ENCODE results near the gene DDAH1.

Gene DDAH1

DNA sequence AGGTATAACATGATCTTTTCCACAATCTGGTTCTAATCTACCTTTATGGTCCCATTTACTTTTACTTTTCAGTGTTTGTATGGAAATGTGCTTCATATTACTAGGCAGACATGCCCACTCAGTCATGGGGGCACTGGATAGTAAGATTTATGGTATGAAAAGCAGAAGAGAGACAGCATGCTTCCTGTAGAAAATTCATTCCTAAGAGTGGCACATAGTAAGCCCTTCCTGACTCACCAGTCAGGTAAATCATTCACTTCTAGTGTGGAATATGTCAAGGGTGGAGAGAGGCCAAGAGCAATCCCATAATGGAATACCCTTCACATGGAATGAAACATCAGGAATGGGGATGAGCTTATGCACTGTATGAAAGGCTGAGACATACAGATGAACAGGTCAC is 139.0 kb downstream of the DDAH1 start:
- DNase-seq = no peak

DNA sequence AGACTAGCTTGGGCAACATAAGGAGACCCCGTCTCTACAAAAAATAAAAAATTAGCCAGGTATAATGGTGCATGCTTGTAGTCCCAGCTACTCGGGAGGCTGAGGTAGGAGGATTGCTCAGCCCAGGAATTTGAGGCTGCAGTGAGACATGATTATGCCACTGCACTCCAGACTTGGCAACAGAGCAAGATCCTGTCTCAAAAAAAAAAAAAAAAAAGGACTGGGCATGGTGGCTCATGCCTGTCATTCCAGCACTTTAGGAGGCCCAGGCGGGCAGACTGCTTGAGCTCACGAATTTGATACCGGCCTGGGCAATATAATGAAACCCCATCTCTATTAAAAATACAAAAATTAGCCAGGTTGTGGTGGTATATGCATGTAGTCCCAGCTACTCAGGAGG is 141.2 kb downstream of the DDAH1 start:
- DNase-seq = no peak

DNA sequence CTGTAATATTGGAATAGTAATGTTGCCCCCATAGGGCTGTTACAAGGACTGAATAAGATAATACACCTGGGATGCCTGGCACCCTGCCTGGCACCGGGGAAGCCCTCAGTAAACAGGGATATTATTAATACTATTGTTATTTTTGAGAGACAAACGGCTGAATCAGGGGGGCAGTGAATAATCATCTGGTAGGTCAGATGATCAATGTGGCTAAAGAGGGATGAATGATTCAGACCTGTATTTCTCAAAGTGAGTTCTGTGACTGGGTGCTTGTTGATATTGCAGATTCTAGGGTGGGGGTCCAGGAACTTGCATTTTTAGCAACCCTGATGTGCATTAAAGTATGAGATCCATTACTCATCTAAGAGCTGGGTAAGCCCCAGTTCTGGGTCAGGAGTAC is 142.3 kb downstream of the DDAH1 start:
- no peak for DNase-seq

DNA sequence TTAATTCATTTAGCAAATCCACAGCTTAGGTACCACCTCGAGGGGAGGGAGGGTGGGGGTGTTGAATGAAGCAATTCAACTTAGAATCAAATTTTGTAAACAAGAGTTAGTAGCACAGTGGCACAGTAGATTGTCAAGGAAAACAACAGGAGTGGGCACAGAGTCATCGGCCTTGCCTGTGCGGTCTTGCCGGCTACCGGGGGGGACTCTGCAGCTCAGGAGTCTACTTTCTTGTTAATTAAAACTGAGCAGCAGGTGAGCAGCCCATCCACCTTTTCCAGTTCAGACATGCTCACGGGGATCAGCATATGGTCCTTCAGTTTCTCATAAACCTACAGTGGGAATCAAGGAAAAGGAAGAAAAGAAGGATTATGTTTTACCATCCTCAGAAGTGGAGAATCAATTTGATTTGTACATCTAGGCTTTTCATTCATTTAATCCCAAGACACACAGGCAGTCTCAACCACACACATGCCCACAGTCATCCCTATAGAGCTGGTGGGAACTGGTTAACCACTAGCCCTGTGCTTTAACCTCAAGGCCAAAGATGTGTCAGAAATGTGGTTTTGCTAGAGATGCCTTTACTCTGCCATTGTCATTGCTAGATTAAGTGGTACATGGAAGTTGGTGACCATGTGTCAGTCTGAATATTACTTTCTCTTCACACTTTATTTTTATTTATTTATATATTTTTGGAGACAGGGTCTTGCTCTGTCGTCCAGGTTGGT is 143.6 kb downstream of the DDAH1 start:
- DNase-seq = peak; percentile 84

DNA sequence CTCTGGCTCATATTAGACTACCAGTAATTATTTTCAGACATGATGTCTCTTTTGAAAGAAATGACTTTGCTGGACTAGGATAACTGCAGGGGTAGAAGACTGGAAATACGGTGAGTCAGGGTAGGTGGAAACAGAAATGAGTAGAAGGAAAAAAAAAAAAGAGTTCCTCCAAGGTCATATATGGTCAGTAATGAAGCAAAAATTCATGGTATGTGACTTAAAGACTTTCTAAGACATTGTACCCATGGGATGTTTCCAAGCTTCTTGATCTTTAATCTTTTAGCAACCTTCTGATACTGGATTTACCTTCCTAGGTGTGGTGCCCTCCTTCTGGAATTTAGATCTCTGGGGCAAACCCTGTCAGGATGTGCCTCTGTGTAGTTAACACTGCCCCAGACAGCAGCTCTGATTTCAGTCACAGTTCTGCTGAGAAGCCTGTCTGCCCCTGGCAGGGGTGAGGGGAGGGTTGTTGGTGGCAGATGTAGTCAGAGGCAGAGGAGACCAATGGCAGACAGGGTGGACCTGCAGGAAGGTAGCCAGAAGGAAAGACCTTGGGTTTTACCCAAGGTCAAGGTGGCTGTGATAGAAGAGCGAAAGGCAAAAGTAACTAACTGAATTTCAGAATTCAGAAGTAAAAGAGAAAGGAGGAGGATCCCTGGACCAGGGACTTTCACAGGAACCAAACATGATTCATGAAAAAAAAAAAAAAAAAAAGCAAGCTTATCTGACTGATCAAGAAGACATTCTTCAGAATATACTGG is 144.4 kb downstream of the DDAH1 start:
- peak; percentile 65 for DNase-seq

DNA sequence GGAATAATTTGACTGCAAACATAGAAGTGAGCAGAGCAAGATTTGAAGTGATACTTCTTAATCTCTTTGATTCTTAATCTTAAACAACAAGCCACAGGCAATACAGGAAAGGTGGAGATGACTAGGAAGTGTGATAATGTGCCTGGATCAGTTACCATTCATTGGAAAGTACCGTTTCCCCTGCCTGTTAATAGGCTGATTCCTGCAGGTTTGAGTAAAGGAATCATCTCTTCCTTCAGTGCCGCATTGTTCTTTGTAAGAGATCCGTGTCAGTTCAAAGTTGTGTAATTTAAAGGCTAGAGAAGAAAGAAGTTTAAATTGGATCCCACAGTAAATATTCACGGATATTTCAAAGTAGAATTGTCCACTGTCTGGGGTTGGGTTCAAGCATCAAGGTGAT is 145.0 kb downstream of the DDAH1 start:
- DNase-seq = no peak

DNA sequence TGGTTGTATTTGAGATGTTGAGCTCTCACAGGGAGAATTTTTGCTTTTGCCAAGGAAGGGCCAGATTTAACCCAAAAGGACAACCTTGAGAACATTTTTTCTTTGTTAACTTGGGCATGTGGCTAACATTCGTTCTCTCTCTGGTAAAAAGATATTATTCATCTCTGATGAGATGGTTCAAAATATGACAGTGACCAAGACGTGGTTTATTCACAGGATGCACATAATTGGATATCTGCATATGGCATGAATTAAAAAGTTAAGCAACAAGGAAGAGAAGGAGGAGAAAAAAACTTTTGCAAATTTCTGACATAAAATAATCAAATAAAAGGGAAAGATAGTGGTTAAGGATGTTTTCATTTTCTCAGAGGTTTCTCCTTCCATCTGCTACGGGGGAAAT is 145.5 kb downstream of the DDAH1 start:
- DNase-seq = peak; percentile 48

DNA sequence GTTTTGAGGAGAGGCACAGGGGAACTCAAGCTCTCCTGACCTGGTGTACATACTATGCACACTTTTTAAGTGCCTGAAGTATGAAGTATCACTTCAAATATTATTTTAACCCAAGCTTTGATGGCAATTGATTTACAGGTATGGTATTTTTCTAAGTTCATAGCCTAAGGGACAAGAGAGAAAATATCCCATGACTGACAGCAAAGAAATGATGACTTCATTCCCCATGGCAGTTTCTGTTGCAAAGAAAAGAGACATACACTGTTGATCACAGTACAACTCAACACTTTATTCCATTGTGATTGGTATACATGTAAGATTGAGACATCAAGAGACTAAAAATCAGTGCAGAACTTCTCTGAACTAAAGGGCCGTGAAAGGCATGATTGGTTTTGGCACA is 146.7 kb downstream of the DDAH1 start:
- no peak for DNase-seq

DNA sequence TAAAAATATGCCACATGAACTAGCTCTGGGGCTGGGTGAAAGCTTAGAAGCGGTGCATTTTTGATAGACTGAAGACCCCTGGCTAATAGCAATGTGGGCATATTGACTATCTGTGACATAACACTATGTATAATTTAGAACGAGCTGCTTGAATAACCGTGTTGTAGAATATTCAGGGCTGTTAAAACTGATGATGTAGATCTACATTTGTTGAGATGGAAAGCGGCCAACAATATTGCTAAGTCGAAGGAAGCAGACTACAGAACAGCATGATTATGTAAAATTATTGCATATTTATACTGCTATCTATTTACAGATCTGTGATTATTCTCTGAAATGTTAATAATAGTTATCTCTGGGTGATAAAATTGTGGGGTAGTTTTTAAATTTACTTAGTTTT is 147.4 kb downstream of the DDAH1 start:
- no peak for DNase-seq

DNA sequence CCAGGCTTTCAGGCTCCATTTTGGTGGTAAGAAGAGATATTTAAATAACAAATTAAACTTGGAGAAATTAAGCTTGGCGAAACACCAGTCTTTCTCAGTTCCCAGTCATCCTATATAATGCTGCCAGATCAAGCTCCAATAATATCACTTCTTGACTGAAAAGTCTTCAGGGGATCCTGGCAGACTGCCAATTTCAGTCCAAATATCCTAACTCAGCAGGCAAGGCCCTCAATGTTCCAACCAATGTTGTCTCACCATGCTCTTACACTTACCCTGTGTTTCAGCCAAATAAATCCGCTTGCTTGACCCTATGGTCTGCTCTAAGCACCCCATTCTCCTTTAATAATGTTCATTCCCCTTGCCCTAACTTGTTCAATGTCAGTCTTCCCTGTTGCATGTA is 148.6 kb downstream of the DDAH1 start:
- DNase-seq = peak; percentile 45

DNA sequence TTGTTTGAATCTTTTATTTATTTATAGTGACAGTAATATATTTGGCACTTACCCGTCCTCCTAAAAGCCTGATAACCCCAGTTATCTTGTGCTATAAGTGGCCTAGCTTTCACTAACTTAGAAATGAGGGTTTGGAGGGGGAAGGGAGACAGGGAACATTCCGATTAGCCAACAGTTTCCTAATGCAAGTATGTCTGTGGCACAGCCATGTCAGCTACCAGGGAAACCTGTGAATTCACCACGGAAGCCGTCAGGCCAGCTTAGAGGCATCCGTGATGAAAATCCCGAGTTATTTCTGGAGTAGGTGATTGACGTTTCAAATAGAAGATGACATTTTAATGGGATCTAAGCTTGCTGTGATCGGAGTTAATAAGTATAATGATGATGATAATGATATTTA is 149.2 kb downstream of the DDAH1 start:
- DNase-seq = peak; percentile 37

DNA sequence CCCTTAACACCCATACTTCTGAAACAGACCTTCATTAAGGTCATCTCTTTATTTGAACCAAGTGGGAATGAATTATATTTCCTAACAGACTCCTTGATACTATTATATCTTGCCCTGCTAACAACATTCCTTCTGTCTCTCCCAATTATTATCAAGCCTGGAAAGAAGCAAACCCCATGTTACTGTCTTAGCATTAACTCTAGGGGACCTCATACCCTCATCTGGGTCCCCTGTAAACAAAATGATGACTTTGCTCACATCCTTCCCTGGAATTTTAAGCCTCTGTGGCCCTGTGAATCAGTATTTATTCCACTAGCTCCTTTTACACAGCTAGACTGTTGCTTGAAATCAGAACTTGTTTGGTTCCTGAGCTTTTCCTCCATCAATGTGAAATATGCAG is 150.2 kb downstream of the DDAH1 start:
- peak; percentile 76 for DNase-seq

DNA sequence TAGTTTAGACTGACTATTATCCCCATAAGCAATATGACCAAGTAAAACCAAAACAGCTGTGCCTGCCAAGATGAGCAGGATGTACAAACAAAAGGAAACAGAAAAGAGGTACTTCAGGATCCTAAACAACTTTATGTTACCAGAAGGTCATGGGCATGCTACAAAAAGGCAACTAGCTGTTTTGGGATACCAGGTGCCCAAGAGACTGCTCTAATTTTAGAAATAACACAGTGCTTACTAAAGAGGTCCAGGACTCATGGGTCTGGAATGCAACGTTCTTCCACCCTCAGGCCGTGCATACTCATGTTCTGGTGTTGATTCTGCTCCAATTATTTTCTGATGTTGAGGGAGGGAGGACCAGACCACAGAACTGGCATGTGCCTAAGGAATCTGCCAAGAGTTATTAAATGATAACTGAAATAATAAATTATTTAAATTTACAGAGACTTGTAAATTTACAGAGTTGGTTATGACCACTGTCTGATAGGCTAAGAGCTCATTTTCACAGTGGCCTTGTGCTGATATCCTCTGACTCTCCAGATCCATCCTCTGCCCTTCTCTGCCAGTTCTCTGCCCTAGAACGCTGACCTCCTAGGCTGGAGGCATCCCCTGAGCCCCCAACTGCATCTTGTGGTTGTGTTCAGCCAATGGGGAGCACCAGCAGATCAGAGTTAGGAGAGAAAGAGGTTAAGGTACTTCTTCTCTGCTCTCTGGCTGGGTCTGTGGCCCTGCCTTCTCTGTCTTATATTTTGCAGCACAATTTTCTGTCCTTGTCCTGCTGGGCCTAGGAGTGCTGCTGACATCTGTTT is 150.9 kb downstream of the DDAH1 start:
- peak; percentile 96 for DNase-seq

DNA sequence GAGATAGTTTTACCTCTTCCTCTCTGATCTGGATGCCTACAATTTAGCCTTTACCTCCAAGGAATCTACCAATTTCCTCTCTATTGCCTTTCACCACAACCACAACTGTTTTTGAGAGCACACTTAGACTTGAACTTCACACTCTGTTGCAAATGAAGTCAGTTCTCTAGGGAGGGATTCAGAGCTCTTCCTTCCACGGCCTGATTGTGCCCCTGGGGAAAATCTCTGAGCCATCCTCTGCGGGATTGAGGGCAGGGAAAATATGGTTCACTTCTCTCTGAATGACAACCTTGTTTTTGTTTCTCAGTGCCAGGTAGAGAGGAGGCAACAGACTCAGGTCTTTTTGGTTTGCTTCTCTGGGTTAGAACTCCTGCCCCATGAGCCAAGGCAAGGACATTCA is 153.1 kb downstream of the DDAH1 start:
- peak; percentile 41 for DNase-seq

DNA sequence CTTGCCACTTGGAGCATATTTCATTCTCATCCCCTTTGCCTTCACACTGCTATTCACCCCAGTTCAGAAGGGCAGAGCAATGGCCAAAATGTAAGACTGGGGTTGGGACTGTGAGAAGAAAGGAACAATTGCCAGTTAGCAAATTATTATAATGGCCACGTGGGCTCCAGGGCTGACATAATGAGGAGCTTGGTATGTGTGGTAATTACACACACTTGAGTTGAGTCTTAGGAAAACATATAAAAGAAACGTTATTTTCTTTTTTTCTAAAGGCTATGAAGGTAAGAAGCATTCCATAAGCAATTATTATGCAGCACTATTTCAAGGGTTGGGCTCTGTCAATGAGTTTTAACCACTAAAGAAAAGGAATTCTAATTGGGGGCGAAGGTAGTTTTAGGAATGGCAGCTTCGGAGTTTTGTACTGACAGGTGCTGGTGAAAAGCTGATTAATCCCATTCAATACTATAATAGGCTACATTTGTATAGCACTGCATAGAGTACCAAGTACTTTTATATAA is 156.1 kb downstream of the DDAH1 start:
- no peak for DNase-seq

DNA sequence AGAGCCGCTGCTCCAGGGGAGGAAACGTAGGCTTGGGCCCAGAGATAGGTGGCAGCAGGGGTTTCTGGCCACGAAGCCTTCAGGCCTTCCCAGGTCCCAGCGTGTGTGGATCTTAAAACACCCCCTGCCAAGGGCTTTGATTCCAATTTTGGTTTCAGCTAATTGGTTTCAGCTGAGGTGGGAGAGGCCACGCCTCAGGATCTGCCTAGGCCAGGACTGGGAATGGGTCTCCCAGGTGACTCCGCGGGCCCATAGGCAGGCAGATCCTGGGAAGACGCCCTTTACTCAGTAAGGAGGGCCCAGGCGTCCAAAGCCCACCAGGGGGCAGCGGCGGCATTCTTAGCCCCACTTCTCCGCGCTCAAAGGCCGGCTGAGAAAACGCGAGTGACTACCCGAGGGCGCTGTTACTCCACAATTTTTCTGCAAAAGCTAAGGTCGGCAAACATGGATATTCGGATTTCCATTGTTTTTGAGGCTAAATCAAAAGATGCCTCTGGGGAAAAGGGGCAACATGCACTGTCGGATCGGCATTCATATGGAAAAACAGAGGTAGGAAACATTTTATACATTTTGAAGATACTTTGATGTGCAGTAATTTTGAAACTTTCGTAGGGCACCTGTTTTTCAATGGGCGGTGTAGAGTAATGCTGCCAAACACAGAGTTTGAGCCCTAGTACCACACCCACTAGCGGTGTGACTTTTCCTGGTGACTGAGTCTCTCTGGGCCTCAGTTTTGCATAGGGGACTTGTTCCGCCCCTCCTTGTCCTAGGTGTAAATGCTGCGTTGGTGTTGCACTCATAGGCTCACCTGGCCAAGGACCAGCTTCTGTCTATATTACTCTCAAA is 156.7 kb downstream of the DDAH1 start:
- peak; percentile 88 for DNase-seq

DNA sequence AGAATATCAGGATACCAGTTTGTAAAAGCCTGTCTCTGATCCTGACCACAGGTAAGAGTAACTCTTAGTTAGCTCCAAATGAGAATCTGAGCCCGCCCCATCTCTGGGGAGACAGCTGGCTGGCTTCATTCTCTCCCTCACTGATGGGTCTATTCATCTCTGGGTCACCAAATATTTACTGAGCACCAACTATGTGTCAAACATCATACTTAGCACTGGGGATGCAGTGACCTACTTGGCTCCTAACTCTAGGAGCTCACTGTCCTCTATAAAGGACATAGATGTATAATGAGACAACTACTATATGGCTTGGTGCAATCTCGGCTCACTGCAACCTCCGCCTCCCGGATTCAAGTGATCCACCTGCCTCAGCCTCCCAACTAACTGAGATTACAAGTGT is 158.7 kb downstream of the DDAH1 start:
- DNase-seq = no peak

DNA sequence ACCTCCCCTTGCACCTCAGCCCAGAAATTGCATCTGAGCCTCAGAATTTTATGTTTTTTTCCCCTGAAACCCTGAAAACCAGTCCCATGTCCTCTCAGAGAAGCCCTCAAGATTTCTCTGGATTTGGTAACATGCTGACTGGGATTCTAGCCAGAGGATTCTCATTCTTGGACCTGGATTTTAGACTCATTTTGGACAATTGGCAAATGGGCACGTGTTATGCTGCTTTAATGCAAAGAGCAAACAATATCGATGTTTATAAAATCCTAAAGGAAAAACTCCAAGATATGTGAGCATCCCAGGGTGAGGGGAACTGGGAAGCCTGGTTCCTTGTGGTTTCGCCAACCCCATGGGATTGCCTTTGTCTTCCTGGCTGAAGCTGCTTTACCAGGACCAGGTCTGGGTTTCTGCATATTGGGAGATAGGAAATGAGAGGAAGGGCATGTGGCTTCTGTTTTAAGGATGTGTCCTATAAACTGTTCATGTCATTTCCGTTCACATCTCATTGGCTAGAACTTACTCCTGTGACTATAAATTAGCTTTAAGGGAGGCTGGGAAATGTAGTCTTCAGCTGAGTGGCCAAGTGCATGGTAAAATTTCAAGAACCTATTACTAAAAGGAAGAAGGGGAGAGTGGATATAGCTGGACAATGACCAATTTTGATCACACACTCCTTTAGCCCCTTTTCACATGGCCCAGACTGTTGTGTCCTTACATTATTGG is 161.4 kb downstream of the DDAH1 start:
- no peak for DNase-seq

DNA sequence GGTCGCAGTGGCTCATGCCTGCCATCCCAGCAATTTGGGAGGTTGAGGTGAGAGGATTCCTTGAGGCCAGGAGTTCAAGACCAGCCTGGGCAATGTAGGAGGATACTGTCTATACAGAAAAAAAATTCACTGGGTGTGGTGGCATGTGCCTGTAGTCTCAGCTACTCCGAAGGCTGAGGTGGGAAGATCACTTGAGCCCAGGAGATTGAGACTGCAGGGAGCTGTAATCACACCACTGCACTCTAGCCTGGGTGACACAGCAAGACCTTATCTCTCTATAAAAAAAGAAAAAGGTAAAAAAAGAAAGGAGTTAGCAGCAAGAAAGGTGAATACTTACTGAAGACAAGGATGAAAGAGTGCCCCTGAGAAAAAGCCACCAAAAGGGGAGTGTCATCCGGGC is 164.8 kb downstream of the DDAH1 start:
- no peak for DNase-seq

DNA sequence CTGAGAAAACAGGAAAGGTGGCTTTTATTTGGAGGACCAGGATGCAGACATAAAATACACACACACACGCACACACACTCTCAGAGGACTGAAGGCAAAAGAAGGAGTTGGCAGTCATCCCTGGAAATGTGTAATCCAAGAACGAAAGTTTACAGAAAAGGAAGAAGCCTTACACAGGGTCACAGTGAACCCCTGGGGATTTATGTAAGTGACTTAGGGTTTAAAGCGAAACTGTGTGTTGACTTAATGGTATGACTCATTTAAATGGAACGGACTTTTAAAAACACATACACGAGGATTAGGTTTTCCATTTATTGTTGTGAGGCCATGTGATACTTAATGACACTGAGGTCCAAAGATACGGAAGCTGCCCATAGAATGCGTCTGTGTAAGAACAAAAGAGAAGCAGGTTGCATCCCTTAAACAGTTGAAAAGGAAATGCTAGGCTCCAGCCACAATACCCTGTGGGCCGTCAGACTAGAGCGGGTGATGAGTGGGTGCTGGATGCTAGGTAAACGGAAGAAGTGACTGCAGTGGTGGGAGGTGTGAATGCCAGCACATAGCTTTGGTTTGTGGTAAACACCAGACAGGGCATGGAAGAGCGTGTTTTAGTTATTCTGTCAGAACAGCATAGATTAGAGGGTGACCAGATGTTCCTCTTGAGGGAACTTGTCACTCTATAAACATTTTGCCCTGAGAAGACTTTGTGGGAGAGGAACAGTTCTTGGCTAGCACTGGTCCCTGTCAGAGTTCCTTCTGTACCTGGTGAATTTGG is 166.9 kb downstream of the DDAH1 start:
- DNase-seq = peak; percentile 99

DNA sequence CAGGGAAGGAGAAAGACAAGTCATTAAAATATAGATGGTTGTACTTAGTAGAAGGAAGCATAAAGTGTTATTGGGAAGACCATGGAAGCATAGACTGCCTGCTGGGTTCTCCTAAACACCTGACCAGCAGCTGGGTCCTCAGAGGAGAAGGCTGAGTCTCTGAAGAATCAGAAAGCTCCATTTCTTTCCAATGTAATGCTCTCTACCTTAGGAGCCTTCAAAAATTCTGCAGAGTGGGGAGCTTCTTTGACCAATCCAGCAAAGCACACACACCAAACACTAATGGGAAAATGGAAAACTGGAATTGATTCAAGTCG is 167.5 kb downstream of the DDAH1 start:
- no peak for DNase-seq

Measured in fibroblast of skin of scalp (primary cell).